HG03342 (cell line): ENCODE data around the gene PARL.

ENCODE experiments used
- ATAC-seq: cut with Tn5 transposase; IDR thresholded peaks from one replicate; pipeline ENCODE4 v1.9.1; 2021; ENCODE audit warnings: mild to moderate bottlenecking, moderate library complexity; ENCODE audit not compliant: unreplicated experiment

The PARL gene

GRCh38 chr3:183818706-183819624, 65.7 kb downstream of the PARL start:
- no peak for ATAC-seq

- no peak for ATAC-seq
Observed at GRCh38 chr3:183818041-183818620, 66.5 kb downstream of the PARL start.

- ATAC-seq: no peak
Observed at GRCh38 chr3:183817639-183818038, 67.0 kb downstream of the PARL start.

- no peak for ATAC-seq
Observed at GRCh38 chr3:183816681-183817510, 67.8 kb downstream of the PARL start.

GRCh38 chr3:183815951-183816475, 68.7 kb downstream of the PARL start:
- ATAC-seq: no peak

- ATAC-seq: no peak
Observed at GRCh38 chr3:183815563-183815940, 69.1 kb downstream of the PARL start.

GRCh38 chr3:183814240-183814639, 70.4 kb downstream of the PARL start:
- ATAC-seq: no peak

GRCh38 chr3:183812761-183813445, 71.8 kb downstream of the PARL start:
- no peak for ATAC-seq

GRCh38 chr3:183811638-183812037, 73.0 kb downstream of the PARL start:
- no peak for ATAC-seq

- no peak for ATAC-seq
Observed at GRCh38 chr3:183810643-183811594, 73.8 kb downstream of the PARL start.

GRCh38 chr3:183809270-183809669, 75.4 kb downstream of the PARL start:
- no peak for ATAC-seq

- ATAC-seq: no peak
Observed at GRCh38 chr3:183808355-183808754, 76.3 kb downstream of the PARL start.

- no peak for ATAC-seq
Observed at GRCh38 chr3:183807881-183808280, 76.8 kb downstream of the PARL start.

GRCh38 chr3:183807209-183807728, 77.4 kb downstream of the PARL start:
- no peak for ATAC-seq

GRCh38 chr3:183802989-183803388, 81.7 kb downstream of the PARL start:
- ATAC-seq: no peak

GRCh38 chr3:183801601-183802000, 83.1 kb downstream of the PARL start:
- no peak for ATAC-seq

GRCh38 chr3:183800243-183800863, 84.3 kb downstream of the PARL start:
- no peak for ATAC-seq

- ATAC-seq: no peak
Observed at GRCh38 chr3:183799461-183799860, 85.2 kb downstream of the PARL start.

GRCh38 chr3:183797996-183798395, 86.7 kb downstream of the PARL start:
- ATAC-seq: no peak
